Measurements from ENCODE around the gene DEF6.

DNA sequence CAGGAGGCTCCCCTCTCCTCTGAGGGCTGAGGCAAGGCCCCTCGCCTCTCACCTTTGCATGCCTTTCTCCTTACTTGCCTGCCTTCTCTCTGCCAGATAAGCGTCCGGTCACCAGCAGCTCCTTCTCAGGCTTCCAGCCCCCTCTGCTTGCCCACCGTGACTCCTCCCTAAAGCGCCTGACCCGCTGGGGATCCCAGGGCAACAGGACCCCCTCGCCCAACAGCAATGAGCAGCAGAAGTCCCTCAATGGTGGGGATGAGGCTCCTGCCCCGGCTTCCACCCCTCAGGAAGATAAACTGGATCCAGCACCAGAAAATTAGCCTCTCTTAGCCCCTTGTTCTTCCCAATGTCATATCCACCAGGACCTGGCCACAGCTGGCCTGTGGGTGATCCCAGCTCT lies 23.5 kb downstream of the DEF6 start:
- TF ChIP-seq CTCF (IDR thresholded peaks at IDR 0.05) (no peak), POLR2A (IDR thresholded peaks at IDR 0.05) (no peak)

All from uterus (tissue), 2 donors.